NCI-H460 (cell line): Measurements from ENCODE around the gene EXOSC2. TPM values are rescaled to one million over a fixed set of nuclear protein-coding genes. Genes with fewer than 3 reads are reported as not detected.
"Not testable (repeated sequence)": the region's sequence is repeated elsewhere in the genome, so short reads cannot be mapped to it uniquely, and the experiment has no call there.

ENCODE experiments used
- DNase-seq: peaks from one replicate; pipeline ENCODE4 v3.0.0-alpha.2; 2016; ENCODE audit warnings: low read depth; ENCODE audit errors: extremely low read depth
- total RNA-seq: library from RNA; depleted of rRNA; stranded (reverse); fragments of >200 nt; shearing (Covaris generic); gene quantifications from 2 replicates; pipeline ENCODE4 v1.2.3, GENCODE V29; 2014

Gene EXOSC2
- total RNA-seq, 1 experiment from 2014 or later, result 56.5 TPM

DNA sequence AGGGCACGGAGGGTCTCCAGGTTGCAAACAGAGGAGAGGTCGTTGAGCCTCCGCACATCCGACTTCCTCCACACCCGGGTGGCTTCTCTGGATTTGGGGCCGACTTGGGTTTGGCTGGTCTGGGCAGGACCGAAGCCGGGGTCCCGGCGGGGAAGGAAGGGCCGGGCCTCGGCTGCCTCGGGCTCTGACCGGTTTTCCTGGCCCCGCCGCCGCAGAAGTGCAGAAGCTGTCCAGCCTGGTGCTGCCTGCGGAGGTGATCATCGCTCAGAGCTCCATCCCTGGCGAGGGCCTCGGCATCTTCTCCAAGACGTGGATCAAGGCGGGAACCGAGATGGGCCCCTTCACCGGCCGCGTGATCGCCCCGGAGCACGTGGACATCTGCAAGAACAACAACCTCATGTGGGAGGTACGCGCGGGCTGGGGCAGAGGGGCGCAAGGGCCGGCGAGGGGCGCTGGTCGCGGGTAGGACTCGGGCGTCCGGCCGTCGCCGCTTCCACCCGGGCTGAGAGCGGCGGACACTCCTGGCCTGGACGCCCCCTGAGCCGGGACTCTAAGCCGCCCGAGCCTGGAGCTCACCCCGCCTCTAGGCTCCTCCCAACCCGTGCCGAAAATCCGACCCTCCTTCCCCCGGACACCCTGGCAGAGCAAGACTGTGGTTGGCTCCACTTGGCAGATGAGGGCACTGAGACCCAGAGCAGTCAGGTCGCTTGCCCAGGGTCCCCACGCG, 27.0 kb upstream of the EXOSC2 start:
- DNase-seq, result no peak

DNA sequence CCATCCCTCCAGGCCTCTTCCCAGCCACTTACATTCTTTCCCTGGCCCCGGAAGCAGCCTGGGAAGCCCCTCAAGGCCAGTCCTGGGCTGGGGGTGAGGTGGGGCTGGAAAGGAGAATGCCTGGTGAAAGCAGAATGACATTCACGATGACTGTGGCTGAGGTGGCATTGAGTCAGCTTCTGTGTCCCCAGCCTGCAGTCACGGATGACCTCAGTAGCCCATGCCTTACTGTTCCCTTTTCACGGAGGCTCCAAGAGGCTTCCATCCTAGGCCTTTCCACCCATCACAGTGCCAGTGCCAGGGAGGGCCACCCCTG, 26.5 kb upstream of the EXOSC2 start:
- DNase-seq, result no peak

- DNase-seq, result no peak
Observed at GRCh38 chr9:130668196-130668595, 25.4 kb upstream of the EXOSC2 start.

GRCh38 chr9:130668659-130669058, 24.9 kb upstream of the EXOSC2 start:
- no peak for DNase-seq

DNA sequence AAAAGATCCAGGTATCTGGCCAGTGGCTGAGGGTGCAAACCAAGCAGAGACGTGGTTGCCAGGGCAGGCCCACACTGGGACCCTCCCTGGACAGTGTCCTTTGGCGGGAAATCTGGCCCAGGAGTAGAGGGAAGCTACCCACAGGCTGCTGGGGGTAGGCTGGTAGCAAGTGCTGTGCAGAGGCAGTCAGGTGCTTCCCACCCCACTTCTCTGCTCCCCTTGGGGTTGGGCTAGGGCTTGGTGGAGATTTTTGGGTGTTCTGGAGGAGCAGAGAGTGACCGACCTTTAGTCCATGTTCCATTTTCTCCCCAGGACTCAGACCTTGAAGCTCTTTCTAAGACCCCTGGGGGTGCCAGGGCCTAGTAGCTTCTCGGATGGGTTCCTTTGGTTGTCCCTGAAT, 23.6 kb upstream of the EXOSC2 start:
- no peak for DNase-seq

DNA sequence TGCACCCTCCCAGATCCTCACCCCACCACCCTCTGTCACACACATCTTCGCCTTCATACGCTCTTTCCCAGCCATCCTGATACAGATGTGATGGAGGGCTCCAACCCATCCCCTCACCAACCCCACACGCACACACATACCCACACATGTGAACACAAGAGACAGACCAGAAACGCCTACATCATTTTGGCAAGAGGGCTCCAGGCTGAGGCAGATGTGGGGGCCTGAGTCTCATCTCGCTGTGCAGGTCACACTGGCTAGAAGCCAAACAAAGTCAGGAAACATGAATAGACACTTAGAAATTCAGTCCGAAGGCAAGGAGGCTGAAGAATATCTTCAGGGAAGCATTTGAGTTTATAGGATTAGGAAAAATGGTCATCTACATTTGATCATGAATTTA, 22.9 kb upstream of the EXOSC2 start:
- DNase-seq, result no peak

- DNase-seq, result no peak
Observed at GRCh38 chr9:130672466-130672865, 21.1 kb upstream of the EXOSC2 start.

- no peak for DNase-seq
Observed at GRCh38 chr9:130672933-130673615, 20.5 kb upstream of the EXOSC2 start.

- DNase-seq, result no peak
Observed at GRCh38 chr9:130675396-130675795, 18.2 kb upstream of the EXOSC2 start.

DNA sequence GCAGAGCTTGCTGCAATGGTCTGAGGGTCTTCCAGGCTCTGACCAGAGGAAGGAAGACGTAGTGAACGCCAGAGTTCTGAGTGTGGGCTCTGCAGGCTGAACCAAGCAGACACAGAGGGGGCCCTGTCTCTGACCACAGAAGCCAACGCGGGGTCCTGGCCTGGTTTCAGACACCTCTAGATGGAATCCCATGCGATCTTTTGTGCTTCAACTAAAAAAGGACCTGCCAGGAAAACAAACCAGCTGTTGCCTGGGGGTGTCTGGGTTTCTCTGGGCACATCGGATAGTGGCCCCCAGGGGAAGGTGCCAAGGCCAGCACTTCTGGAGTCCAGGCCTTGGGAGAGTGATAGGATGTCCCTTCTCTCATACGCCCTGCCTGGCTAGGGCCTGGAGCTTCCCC, 16.3 kb upstream of the EXOSC2 start:
- DNase-seq, result no peak

GRCh38 chr9:130680836-130681768, 12.5 kb upstream of the EXOSC2 start:
- DNase-seq, result peak; percentile 88

DNA sequence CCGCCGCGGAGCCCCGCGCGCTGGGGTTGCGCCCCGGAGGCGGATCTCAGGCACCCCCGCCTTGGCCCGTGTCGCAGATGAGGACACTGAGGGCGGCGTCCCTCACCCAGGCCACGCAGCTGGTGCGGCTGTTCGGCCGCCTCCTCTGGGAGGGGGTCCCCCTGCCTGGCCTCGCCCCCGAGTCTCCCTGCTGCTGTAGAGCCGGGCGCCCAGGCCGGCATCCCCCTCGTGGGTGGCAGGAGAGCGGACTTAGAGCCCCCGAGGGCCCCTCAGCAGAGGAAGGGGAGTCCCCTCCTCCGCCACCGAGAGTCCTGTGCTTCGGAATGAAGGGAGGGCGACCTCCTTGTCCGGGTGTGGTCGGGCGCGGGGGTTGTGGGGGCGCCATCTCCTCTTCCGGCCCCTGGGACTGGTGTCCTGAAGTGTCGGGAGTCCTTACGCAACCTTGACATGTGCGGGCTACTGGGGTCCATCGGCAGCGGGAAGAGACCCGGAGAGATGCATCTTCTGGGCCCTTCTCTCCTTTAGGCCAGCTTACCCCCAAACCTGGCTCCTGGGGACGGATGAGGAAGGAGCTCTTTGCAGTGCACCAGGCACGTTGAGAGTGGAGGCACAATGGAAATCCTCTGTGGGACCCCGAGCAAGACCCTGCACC, 11.7 kb upstream of the EXOSC2 start:
- peak; percentile 11 for DNase-seq

DNA sequence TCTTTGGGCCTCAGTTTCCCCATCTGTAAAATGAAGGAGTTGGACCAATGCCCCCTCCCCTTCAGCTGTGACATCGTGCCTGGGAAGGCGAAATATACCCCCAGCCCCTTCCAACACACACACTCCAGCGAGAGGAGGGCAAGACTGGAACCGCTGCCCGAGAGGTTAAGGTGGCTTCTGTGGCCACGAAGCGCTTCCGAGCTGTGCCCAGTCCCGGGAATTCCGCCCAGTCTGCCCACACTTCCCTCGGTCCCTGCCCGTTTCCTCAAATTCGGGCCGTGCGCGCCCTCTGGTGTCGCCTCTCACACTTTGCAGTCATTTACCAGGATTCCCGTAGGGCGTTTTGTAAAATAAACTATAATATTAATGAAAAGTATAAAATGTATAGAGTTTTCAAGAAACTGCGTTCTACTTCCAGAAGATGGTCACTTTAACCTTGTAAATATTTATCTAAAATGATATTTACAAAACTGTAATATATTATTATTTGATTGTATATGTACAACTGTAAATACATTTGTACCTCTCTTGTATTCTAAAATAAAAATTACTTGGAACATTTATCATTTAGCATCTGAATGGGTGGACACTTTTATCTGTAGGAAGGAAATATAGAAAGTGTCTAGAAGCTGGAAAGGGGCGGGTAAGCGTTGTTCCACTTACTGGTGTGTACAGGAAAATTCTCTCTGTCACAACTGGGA, 11.0 kb upstream of the EXOSC2 start:
- peak; percentile 85 for DNase-seq

- no peak for DNase-seq
Observed at GRCh38 chr9:130685104-130685503, 8.5 kb upstream of the EXOSC2 start.

- DNase-seq, result not testable (repeated sequence)
Observed at GRCh38 chr9:130685945-130686344, 7.6 kb upstream of the EXOSC2 start.

GRCh38 chr9:130687615-130688014, 6.0 kb upstream of the EXOSC2 start:
- no peak for DNase-seq

DNA sequence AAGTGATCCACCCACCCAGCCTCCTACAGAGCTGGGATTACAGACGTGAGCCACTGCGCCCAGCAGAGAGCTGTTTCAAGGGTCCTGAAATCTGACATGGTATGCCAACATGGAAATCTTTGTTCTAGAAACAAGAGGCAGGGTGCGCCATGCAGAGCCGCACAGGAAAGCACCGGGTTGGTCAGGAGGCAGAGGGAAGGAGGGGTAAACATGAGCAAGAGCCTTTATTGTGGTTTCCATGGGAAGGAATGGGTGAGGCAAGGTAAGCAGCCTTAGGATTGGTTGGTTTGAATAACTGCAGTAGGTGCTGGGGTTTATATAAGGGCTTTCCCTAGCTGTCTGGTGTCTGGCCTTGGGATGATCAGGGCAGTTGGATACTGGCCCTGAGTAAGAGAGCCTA, 5.5 kb upstream of the EXOSC2 start:
- no peak for DNase-seq

GRCh38 chr9:130689572-130689936, 4.0 kb upstream of the EXOSC2 start:
- DNase-seq, result no peak

DNA sequence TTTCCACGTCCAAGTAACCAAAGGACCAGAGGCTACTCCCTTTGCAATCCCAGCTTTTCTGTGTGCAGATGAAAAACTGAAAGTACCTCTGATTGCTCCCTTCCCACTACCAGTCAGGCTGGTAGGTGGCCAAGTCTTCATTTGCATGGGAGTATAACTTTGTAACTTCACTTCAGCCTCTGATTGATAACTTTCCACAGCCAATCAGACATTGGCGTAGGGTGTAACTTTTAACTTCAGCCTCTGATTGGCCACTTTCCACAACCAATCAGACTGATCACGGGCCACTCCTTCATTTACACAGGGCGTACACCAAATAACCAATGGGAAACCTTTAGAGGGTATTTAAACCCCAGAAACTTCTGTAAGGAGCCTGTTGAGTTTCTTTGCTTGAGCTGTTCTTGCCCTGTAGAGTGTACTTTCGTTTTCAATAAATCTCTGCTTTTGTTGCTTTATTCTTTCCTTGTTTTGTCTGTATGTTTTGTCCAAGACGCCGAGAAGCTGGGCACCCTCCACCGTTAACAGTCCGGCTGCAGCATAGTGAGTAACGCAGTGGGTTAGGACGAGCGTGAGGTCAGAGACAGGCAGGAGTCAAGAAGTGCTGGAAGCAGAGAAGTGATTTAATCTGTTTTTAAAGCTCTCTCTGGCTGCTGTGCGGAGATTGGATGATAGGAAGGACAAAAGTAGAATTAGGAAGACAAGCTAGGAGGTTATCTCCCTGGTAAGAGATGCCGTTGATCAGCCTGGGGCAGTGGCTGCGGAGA, 3.5 kb upstream of the EXOSC2 start:
- DNase-seq, result peak; percentile 97

- no peak for DNase-seq
Observed at GRCh38 chr9:130692321-130692720, 1.3 kb upstream of the EXOSC2 start.
